ENCODE data around the gene CTSE. TPM values are rescaled to one million over a fixed set of nuclear protein-coding genes. Genes with fewer than 3 reads are reported as not detected.

The CTSE gene
- total and polyA plus RNA-seq, 9 of the 15 experiments (the other 6 are each of a cell fraction or from before 2014, with no cell fraction given), result 0.04 to 0.18 (median 0.09) TPM; not detected in 4

- 4% methylated on average over 14 of the region's 14 CpGs for WGBS (ENCODE audit: insufficient coverage, low coverage, missing lambda C conversion rate)
- no peaks in the 10 kb centered on the region for H3K79me2 ChIP-seq (ENCODE audit: control insufficient read depth, insufficient read depth, low read length)
- ChIA-PET POLR2A (interaction anchor here (0.6 to 1.2 kb wide), 7 partner anchors 23 to 352 kb away, joined by 3 to 5 read pairs (median 3); partner anchors contain the start of gene ELK4), CTCF (ENCODE audit: low intra/inter-chr PET ratio) (interaction anchor here (0.6 to 2.0 kb wide), 3 partner anchors 112 to 125 kb away, joined by 4 to 39 read pairs (median 5); no protein-coding TSS in a partner anchor)
- H3K4me3 ChIP-seq, result no peak overlapping the region
- in situ Hi-C loops (cut with MboI), result loop anchor here (5.0 kb wide), 2 partner anchors 118 to 187 kb away; no protein-coding TSS in a partner anchor
- peak overlapping the region; percentile 35; the same call in 1 of the 2 replicates for H2AFZ ChIP-seq (ENCODE audit: low read depth, low read length)
- peaks cover 18% of the 10 kb centered on the region; the same call in 1 of the 2 replicates for H4K20me1 ChIP-seq (replicated peaks; ENCODE audit: control insufficient read depth, insufficient read depth, low read length)
- peak overlapping the region; percentile 5; the same call in 1 of the 2 replicates for H3K4me2 ChIP-seq (ENCODE audit: insufficient read depth, low read length)
- no peaks in the 10 kb centered on the region for H3K9me3 ChIP-seq (replicated peaks; ENCODE audit: control insufficient read depth, insufficient read depth, low read depth, low read length)
- no peaks in the 10 kb centered on the region for H3K36me3 ChIP-seq (ENCODE audit: control insufficient read depth, insufficient read depth, low read length)
- ATAC-seq (peak; percentile 97), DNase-seq (ENCODE audit: extremely low read depth in 1 of 4, low spot score in 3 of 4) (peak; percentile 62 to 72 (median 70)), FAIRE-seq (no peak)
- no peak overlapping the region for H3K9ac ChIP-seq (ENCODE audit: insufficient read depth in 1 of 2, low read depth in 2 of 2, low read length in 2 of 2)
- H3K27me3 ChIP-seq (ENCODE audit: control insufficient read depth in 2 of 2, insufficient read depth in 2 of 2, low read length in 2 of 2), result peaks cover 8 to 44% of the 10 kb centered on the region in 2 experiments; a peak in 4 of 5 replicates
- no TSS peak for BruUV-seq (replicated peaks)
- H3K4me1 ChIP-seq (replicated peaks in 1 of 2; ENCODE audit: control insufficient read depth in 2 of 2, insufficient read depth in 2 of 2, low read length in 2 of 2), result no peaks in the 10 kb centered on the region; a peak in 1 of 5 replicates
- H3K27ac ChIP-seq (ENCODE audit: extremely low read depth, low read depth, low read length), result no peak overlapping the region
- intact Hi-C loops (cut with micrococcal nuclease), result loop anchor here (1.0 kb wide), 1 partner anchor 122 kb away; no protein-coding TSS in a partner anchor
- no peaks in the 10 kb centered on the region for H3K9me1 ChIP-seq (ENCODE audit: control insufficient read depth, insufficient read depth, low read length)
- no peak for TF ChIP-seq MYC (IDR thresholded peaks at IDR 0.05; ENCODE audit: low read depth, low read length)
- TF ChIP-seq MYC (CRISPR knock-in tag; IDR thresholded peaks at IDR 0.05; ENCODE audit: borderline replicate concordance, low read depth), result no peak
- TF ChIP-seq CTBP1 (IDR thresholded peaks at IDR 0.05; ENCODE audit: borderline replicate concordance), result peak; percentile 62
- TF ChIP-seq CC2D1A (IDR thresholded peaks at IDR 0.05), result 0 out of 2 replicates have a peak, but pooled peaks have one; percentile 20
- 0 out of 2 replicates have a peak, but pooled peaks have one; percentile 12 for TF ChIP-seq TEAD4 (IDR thresholded peaks at IDR 0.05; ENCODE audit: low read length)
- TF ChIP-seq TEAD4 (CRISPR knock-in tag; IDR thresholded peaks at IDR 0.05; ENCODE audit: borderline replicate concordance), result no peak
- no peak for TF ChIP-seq SAFB (IDR thresholded peaks at IDR 0.05; ENCODE audit: borderline replicate concordance, low read depth, low read length)
- peak; percentile 87 to 93 (median 91) for TF ChIP-seq CTCF (IDR thresholded peaks at IDR 0.05 in 2 of 3, conservative IDR thresholded peaks at IDR 0.05 in 1 of 3; ENCODE audit: insufficient read depth in 2 of 3, low read depth in 1 of 3, low read length in 3 of 3)
- 0 out of 2 replicates have a peak, but pooled peaks have one; percentile 22 for TF ChIP-seq ATF7 (IDR thresholded peaks at IDR 0.05)
- 0 out of 2 replicates have a peak, but pooled peaks have one; percentile 11 for TF ChIP-seq HCFC1 (IDR thresholded peaks at IDR 0.05; ENCODE audit: low read depth, low read length)
- no peak for TF ChIP-seq GATAD2A (IDR thresholded peaks at IDR 0.05)
- TF ChIP-seq BCOR (IDR thresholded peaks at IDR 0.05), result no peak
- TF ChIP-seq STAG1 (CRISPR knock-in tag; IDR thresholded peaks at IDR 0.05; ENCODE audit: borderline replicate concordance), result peak; percentile 79; the same call in 1 of the 2 replicates
- TF ChIP-seq RCOR1 (IDR thresholded peaks at IDR 0.05; ENCODE audit: borderline replicate concordance in 1 of 2, low read depth in 2 of 2, low read length in 2 of 2), result peak in 1 of 2 experiments; percentile 49; a peak in 1 of 4 replicates
- peak; percentile 27; the same call in 1 of the 2 replicates for TF ChIP-seq PKNOX1 (IDR thresholded peaks at IDR 0.05)
- peak; percentile 52; the same call in 1 of the 2 replicates for TF ChIP-seq NFE2 (IDR thresholded peaks at IDR 0.05; ENCODE audit: low read depth)
- TF ChIP-seq FOSL1 (tag; conservative IDR thresholded peaks at IDR 0.05), result peak; percentile 47
- TF ChIP-seq ZFP36 (IDR thresholded peaks at IDR 0.05; ENCODE audit: low read depth, low read length, partially characterized antibody), result peak; percentile 51
- TF ChIP-seq RAD21 (CRISPR knock-in tag; conservative IDR thresholded peaks at IDR 0.05 in 1 of 2, IDR thresholded peaks at IDR 0.05 in 1 of 2), result peak; percentile 85 to 88
These were observed 39.6 kb downstream of the CTSE start for GRCh38 chr1:205983925-205984725.
